K562 (cell line): ENCODE data around the gene CD109.

Source experiments
- FOXM1 ChIP-seq, 2 experiments: fragments of 450-650 bp in 1 of 2; sonication (generic) in 1 of 2; formaldehyde crosslinking in 1 of 2; IDR thresholded peaks; 2 replicates each; pipeline versions ENCODE4 v1.6.1 to v1.9.0; 2017 to 2022; ENCODE audit warnings: low read depth in 2 of 2, mild to moderate bottlenecking in 2 of 2, missing genetic modification reagents in 1 of 2, moderate library complexity in 1 of 2
- THAP12 ChIP-seq: fragments of 250-450 bp; sonication (Bioruptor Pico); IDR thresholded peaks from 2 replicates; pipeline ENCODE4 v1.9.0; 2021; ENCODE audit warnings: mild to moderate bottlenecking, inconsistent platforms
- ZNF121 ChIP-seq: sonication (generic); formaldehyde crosslinking; conservative IDR thresholded peaks from 2 replicates; pipeline ENCODE4 v1.8.0; 2022; ENCODE audit warnings: missing genetic modification reagents
- ZNF316 ChIP-seq: fragments of 450-650 bp; IDR thresholded peaks from 2 replicates; pipeline ENCODE4 v1.6.1; 2016
- ZNF707 ChIP-seq: fragments of 250-450 bp; sonication (Bioruptor Pico); conservative IDR thresholded peaks from 2 replicates; pipeline ENCODE4 v1.8.0; 2022; ENCODE audit warnings: inconsistent platforms, mild to moderate bottlenecking, moderate library complexity

DNA sequence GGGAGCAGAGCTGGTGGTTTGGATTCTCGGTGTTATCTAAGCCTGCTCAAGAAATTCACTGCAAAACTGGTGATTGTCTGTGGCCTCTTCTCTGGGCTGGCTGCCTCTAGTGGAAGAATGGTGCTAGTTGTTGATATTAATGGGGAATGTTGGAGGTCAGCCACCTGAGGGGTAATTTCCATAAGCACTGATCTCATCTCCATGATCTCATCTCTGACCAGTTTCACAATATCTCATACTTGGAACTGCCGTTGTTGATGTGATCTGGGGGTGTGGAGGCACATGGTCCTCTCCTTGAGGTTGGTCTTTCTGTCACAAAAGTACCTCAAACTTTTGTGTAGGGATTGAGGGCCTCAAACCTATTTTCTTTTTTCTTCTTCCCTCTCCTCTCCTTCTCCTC, 102.6 kb downstream of the CD109 start:
- TF ChIP-seq ZNF121 (CRISPR knock-in tag) (no peak), ZNF707 (no peak), ZNF316 (no peak), FOXM1 (IDR thresholded peaks at IDR 0.05; ENCODE audit: low read depth) (no peak), FOXM1 (CRISPR knock-in tag; IDR thresholded peaks at IDR 0.05; ENCODE audit: low read depth) (no peak), THAP12 (CRISPR knock-in tag) (no peak)
